Endothelial cell of umbilical vein (primary cell): Measurements from ENCODE around the gene ADARB1. TPM values are rescaled to one million over a fixed set of nuclear protein-coding genes. Genes with fewer than 3 reads are reported as not detected.

Source experiments
- BruUV-seq: library from RNA; stranded (reverse); fragments of 400-500 nt; replicated peaks from 2 replicates; lab custom pipeline; 2021; lab: Mats Ljungman, UMichigan
- CTCF ChIA-PET: fragments of 300-600, 350-600 bp; sonication (Branson Sonifier 250); formaldehyde crosslinking; loops from one replicate; lab custom pipeline; 2021; ENCODE audit warnings: antibody characterized with exemption, inconsistent platforms; lab: Charles Lee
- POLR2A ChIA-PET: fragments of 300-600, 350-600 bp; sonication (Branson Sonifier 250); formaldehyde crosslinking; loops from one replicate; lab custom pipeline; 2021; ENCODE audit warnings: antibody characterized with exemption, inconsistent platforms; lab: Charles Lee
- DNase-seq: peaks from one replicate; pipeline ENCODE4 v3.0.0-alpha.2; 2011; ENCODE audit warnings: low read depth, low spot score
- FAIRE-seq: peaks from 2 replicates; lab custom pipeline; 2011; peaks lifted over from hg19 to GRCh38; lab: Jason Lieb, UNC
- H2AFZ ChIP-seq: 2 replicates; pipeline ENCODE4 v1.6.0; 2012; ENCODE audit warnings: low read depth, low read length, control low read depth, inconsistent platforms
- H3K27ac ChIP-seq: 2 replicates; pipeline ENCODE4 v1.5.1; 2011; ENCODE audit warnings: low read depth, mild to moderate bottlenecking, control low read depth, low read length, moderate library complexity; ENCODE audit not compliant: insufficient read depth
- H3K27me3 ChIP-seq, 2 experiments: 2 replicates each; pipeline versions ENCODE4 v1.6.0 to v1.6.1; 2011; ENCODE audit warnings: low read length in 2 of 2, mixed read lengths in 1 of 2; ENCODE audit not compliant: control insufficient read depth in 2 of 2, insufficient read depth in 2 of 2
- H3K36me3 ChIP-seq, 2 experiments: 2 replicates in 1 of 2; 3 replicates in 1 of 2; pipeline ENCODE4 v1.5.1; 2011; ENCODE audit warnings: low read length in 2 of 2, mild to moderate bottlenecking in 1 of 2, moderate library complexity in 1 of 2; ENCODE audit not compliant: control insufficient read depth in 2 of 2, insufficient read depth in 2 of 2; ENCODE audit errors: extremely low read depth in 1 of 2
- H3K4me1 ChIP-seq: 3 replicates; pipeline ENCODE4 v1.5.1; 2011; ENCODE audit warnings: mild to moderate bottlenecking, low read length; ENCODE audit not compliant: control insufficient read depth, insufficient read depth; ENCODE audit errors: extremely low read depth
- H3K4me2 ChIP-seq: 2 replicates; pipeline ENCODE4 v1.6.1; 2011; ENCODE audit warnings: low read length, control low read depth, mixed read lengths; ENCODE audit not compliant: insufficient read depth
- H3K4me3 ChIP-seq, 3 experiments: fragments of 200-600 bp in 1 of 3; sonication (generic), shearing (Covaris generic) in 1 of 3; replicated peaks in 1 of 3; 2 replicates each; pipeline ENCODE4 v1.5.1; 2011 to 2016; ENCODE audit warnings: control low read depth in 3 of 3, low read length in 3 of 3, mild to moderate bottlenecking in 2 of 3, inconsistent platforms in 1 of 3, low read depth in 1 of 3, moderate library complexity in 1 of 3; ENCODE audit not compliant: insufficient read depth in 1 of 3
- H3K79me2 ChIP-seq: 2 replicates; pipeline ENCODE4 v1.6.0; 2012; ENCODE audit warnings: low read length, inconsistent platforms; ENCODE audit not compliant: control insufficient read depth, insufficient read depth
- H3K9ac ChIP-seq: replicated peaks from 2 replicates; pipeline ENCODE3; 2011; ENCODE audit warnings: low read length, control low read depth; ENCODE audit not compliant: insufficient read depth; ENCODE audit errors: extremely low read depth
- H3K9me1 ChIP-seq: replicated peaks from 3 replicates; pipeline ENCODE4 v1.6.0; 2011; ENCODE audit warnings: mild to moderate bottlenecking, low read length; ENCODE audit not compliant: control insufficient read depth, insufficient read depth; ENCODE audit errors: extremely low read depth
- H3K9me3 ChIP-seq: replicated peaks from 2 replicates; pipeline ENCODE4 v1.5.1; 2012; ENCODE audit warnings: low read length, inconsistent platforms; ENCODE audit not compliant: control insufficient read depth, insufficient read depth
- H4K20me1 ChIP-seq: replicated peaks from 2 replicates; pipeline ENCODE3; 2011; ENCODE audit warnings: mild to moderate bottlenecking, low read length; ENCODE audit not compliant: control insufficient read depth, insufficient read depth; ENCODE audit errors: extremely low read depth
- CTCF ChIP-seq, 2 donors: IDR thresholded peaks; 1 replicate in 1 of 2; 2 replicates in 1 of 2; pipeline ENCODE4 v1.5.1; 2011; ENCODE audit warnings: low read length in 2 of 2, mild to moderate bottlenecking in 2 of 2, moderate library complexity in 2 of 2, control low read depth in 1 of 2, inconsistent platforms in 1 of 2, low read depth in 1 of 2; ENCODE audit not compliant: insufficient read depth in 1 of 2; ENCODE audit errors: extremely low read depth in 1 of 2
- FOS ChIP-seq: IDR thresholded peaks from 2 replicates; pipeline ENCODE4 v1.6.1; 2011; ENCODE audit warnings: mild to moderate bottlenecking, low read length, moderate library complexity, borderline replicate concordance; ENCODE audit not compliant: insufficient read depth
- GATA2 ChIP-seq: IDR thresholded peaks from 2 replicates; pipeline ENCODE4 v1.7.0; 2011; ENCODE audit warnings: low read depth, mild to moderate bottlenecking, moderate library complexity, mixed read lengths, low read length; ENCODE audit not compliant: insufficient read length, insufficient read depth
- MAX ChIP-seq: IDR thresholded peaks from 2 replicates; pipeline ENCODE4 v1.6.1; 2011; ENCODE audit not compliant: insufficient read depth, insufficient read length
- MYC ChIP-seq: IDR thresholded peaks from one replicate; pipeline ENCODE4 v1.6.1; 2011; ENCODE audit warnings: mild to moderate bottlenecking, low read depth, low read length
- POLR2AphosphoS5 ChIP-seq: IDR thresholded peaks from 2 replicates; pipeline ENCODE4 v1.6.1; 2012; ENCODE audit warnings: low read depth, mild to moderate bottlenecking, control low read depth, low read length, moderate library complexity; ENCODE audit not compliant: insufficient read depth
- dilution Hi-C: fragments of 300-500 bp; cut with MboI; formaldehyde crosslinking; loops from one replicate; pipeline ENCODE4 v1.15.0; 2019; ENCODE audit warnings: low sequenced_read_pairs; ENCODE audit not compliant: extremely low pct_ligation_motif_present
- intact Hi-C: fragments of 100-400 bp; cut with micrococcal nuclease; formaldehyde crosslinking; loops from one replicate; pipeline ENCODE4 v1.10.0; 2022
- polyA plus RNA-seq, 4 experiments: library from polyadenylated mRNA; depleted of rRNA in 3 of 4; stranded (reverse) in 3 of 4; unstranded in 1 of 4; fragments of >200 nt; gene quantifications; 2 replicates each; pipeline versions ENCODE4 v1.2.1 to v1.2.3, GENCODE V29; 2011 to 2012; ENCODE audit warnings: missing spikeins in 1 of 4
- total RNA-seq: library from RNA; stranded (reverse); gene quantifications from 2 replicates; pipeline ENCODE4 v1.2.3, GENCODE V29; 2021

Gene ADARB1
- total and polyA plus RNA-seq, 2 donors (not counting 3 experiments of a cell fraction or from before 2014, with no cell fraction given), result 32.5 to 54.3 TPM

GRCh38 chr21:45097827-45098387 is 23.5 kb downstream of the ADARB1 start:
- H3K4me1 ChIP-seq, result peaks cover 65% of the 10 kb centered on the region
- no peak overlapping the region for H3K27ac ChIP-seq
- no TSS peak for BruUV-seq
- no peaks in the 10 kb centered on the region for H4K20me1 ChIP-seq
- no peak overlapping the region for H3K9ac ChIP-seq
- H3K36me3 ChIP-seq, result no peaks in the 10 kb centered on the region
- H3K9me1 ChIP-seq, result no peaks in the 10 kb centered on the region
- intact Hi-C loops (no loop called here), dilution Hi-C loops (no loop called here)
- TF ChIP-seq CTCF (IDR thresholded peaks at IDR 0.05; ENCODE audit: extremely low read depth in 1 of 2, insufficient read depth in 1 of 2, low read depth in 1 of 2, low read length in 2 of 2) (no peak), MYC (no peak), FOS (no peak), GATA2 (no peak), MAX (no peak), POLR2AphosphoS5 (no peak)
- H3K27me3 ChIP-seq, result no peaks in the 10 kb centered on the region
- no peak for FAIRE-seq
- DNase-seq, result no peak
- ChIA-PET CTCF (interaction anchor here (0.6 to 14.1 kb wide), 10 partner anchors 9 to 148 kb away, joined by 3 to 269 read pairs (median 4); no protein-coding TSS in a partner anchor), POLR2A (no interaction called here)
- H3K79me2 ChIP-seq, result peaks cover 33% of the 10 kb centered on the region
- H2AFZ ChIP-seq, result no peak overlapping the region
- H3K4me2 ChIP-seq, result no peak overlapping the region
- H3K4me3 ChIP-seq, result no peak overlapping the region
- H3K9me3 ChIP-seq, result no peaks in the 10 kb centered on the region
